ENCODE data around the gene CRBN.

The CRBN gene

GRCh38 chr3:3107858-3108257 is 71.6 kb downstream of the CRBN start:
- DNase-seq (ENCODE audit: low read depth): no peak
- H3K4me3 ChIP-seq (replicated peaks; ENCODE audit: low read depth, low read length): no peak overlapping the region
- TF ChIP-seq CTCF (IDR thresholded peaks at IDR 0.05; ENCODE audit: low read length, missing control alignments): no peak

- no peak overlapping the region for H3K4me3 ChIP-seq (replicated peaks; ENCODE audit: low read depth, low read length)
- TF ChIP-seq CTCF (IDR thresholded peaks at IDR 0.05; ENCODE audit: low read length, missing control alignments): no peak
- DNase-seq (ENCODE audit: low read depth): no peak
Observed at GRCh38 chr3:3107181-3107580, 72.3 kb downstream of the CRBN start.

- no peak for TF ChIP-seq CTCF (IDR thresholded peaks at IDR 0.05; ENCODE audit: low read length, missing control alignments)
- DNase-seq (ENCODE audit: low read depth): no peak
- no peak overlapping the region for H3K4me3 ChIP-seq (replicated peaks; ENCODE audit: low read depth, low read length)
Observed at GRCh38 chr3:3105815-3106214, 73.7 kb downstream of the CRBN start.

GRCh38 chr3:3105246-3105645 is 74.2 kb downstream of the CRBN start:
- H3K4me3 ChIP-seq (replicated peaks; ENCODE audit: low read depth, low read length): no peak overlapping the region
- DNase-seq (ENCODE audit: low read depth): no peak
- TF ChIP-seq CTCF (IDR thresholded peaks at IDR 0.05; ENCODE audit: low read length, missing control alignments): no peak

- no peak for DNase-seq (ENCODE audit: low read depth)
- TF ChIP-seq CTCF (IDR thresholded peaks at IDR 0.05; ENCODE audit: low read length, missing control alignments): no peak
- H3K4me3 ChIP-seq (replicated peaks; ENCODE audit: low read depth, low read length): no peak overlapping the region
Observed at GRCh38 chr3:3102751-3103150, 76.7 kb downstream of the CRBN start.

- TF ChIP-seq CTCF (IDR thresholded peaks at IDR 0.05; ENCODE audit: low read length, missing control alignments): no peak
- no peak for DNase-seq (ENCODE audit: low read depth)
- H3K4me3 ChIP-seq (replicated peaks; ENCODE audit: low read depth, low read length): no peak overlapping the region
Observed at GRCh38 chr3:3101660-3102458, 77.6 kb downstream of the CRBN start.
